COLO829 (cell line): Measurements from ENCODE around the gene NAA50.

Source experiments
- DNase-seq: peaks from one replicate; pipeline ENCODE4 v3.0.0; 2012; ENCODE audit warnings: low spot score

NAA50 gene

DNA sequence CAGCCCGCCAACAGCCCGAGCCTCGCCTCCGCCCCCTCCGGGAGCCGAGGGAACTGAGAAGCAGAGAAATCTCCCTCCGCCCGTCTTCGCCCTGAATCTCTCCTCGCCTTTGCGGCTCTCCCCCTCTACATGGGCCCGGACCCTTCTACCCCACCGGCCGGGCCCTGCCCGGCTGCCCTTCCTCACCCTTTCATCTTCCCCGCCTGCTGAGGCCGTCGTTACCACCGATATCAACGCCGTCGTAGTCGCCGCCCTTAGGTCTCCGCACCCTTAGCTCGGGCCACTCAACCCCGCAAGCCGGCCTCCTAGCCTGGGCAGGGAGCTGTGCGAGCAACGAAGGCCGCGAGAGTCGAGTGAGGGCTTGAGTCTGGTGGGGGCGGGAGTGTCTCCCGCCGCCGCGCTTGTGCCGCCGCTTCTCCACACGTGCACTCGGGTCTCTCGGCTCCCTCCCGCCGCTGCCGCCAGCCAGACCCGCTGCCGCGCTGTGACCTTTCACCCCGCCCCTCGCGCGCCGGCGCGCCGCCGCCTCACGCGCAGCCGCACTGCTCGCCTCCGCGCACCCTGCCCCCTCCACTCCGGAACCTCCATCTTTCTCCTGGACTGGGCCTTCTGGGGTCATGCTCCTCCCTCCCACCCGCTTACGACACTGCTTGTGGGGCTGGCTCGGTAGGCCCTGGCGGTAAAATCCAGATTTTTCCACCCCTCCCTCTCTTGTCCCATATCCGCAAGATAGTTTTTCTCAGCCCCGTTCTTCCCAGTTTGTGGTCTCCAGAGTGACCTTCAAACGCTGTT lies at the start of gene NAA50:
Gene NAA50, minus strand, starts transcription at position 494 of the 792 bp plus-strand sequence. Its CDS starts 300 bp downstream, at position 194.
- DNase-seq: peak; percentile 96

DNA sequence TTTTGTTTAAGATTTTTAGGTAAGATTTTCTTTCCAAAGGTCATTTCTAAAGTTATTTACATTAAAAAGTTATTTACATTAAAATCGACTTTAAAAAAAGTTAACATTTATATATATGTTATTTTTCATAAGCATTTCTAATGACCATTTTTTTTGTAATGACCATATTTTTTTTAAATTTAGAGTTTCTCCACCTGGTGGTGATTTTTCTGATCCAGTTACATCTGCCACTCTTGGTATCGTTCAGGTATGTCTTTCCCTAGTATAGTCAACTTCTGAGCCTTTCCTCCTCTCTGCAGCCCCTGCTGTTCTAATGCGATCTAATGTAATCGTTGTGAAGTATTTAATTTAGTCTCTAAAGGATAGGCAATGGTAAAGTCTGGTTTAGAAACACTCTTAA lies 49.6 kb upstream of the NAA50 start:
- DNase-seq: no peak

DNA sequence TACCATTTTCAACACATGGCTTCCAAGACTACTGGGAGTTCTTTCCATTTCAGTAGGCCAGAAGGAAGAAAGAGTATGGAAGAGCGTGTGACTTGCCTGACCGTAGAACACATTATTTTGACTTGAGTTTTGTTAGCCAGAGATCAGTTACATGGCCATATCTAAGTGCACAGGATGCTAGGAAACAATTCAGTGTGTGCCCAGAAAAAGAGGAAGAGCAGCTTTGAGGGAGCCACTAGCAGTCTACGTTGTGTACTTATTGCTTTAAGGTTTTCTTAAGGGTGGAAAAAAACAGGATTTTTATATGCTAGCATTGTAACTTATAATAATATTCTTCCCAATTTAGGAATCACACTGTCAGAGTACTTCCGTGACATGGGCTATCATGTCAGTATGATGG lies 48.5 kb upstream of the NAA50 start:
- no peak for DNase-seq

DNA sequence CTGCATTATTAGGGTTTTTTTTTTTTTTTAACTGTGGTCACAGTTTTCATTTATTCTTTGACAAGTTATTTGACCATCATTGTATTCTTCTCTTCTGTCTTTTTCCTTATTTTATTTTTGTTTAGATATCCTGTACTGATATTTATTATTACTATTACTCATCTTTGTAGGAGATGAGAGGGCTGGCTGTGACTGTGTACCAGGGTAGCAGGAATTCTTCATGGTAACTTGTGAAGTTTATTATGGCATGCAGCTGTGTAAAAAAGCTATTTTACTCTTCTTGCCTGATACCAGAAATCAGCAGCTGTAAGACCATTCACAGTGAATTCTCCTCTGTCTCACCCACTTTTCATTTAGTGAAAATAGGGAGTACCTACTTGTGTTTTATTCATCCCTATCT lies 45.3 kb upstream of the NAA50 start:
- DNase-seq: no peak

DNA sequence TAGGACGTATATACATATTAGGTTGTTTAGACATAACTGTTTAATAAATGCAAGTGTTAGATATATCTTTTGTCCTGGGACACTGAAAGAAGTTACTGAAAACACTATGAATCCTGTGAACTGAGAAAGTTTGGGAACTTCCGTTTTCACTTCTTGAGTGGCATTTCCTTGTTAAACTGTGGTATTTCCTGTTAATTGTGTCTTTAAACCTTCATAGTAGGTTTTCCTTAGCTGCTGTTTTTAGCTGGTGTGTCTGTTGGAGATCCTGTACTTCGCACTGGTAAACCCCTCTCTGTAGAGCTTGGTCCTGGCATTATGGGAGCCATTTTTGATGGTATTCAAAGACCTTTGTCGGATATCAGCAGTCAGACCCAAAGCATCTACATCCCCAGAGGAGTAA lies 37.9 kb upstream of the NAA50 start:
- peak; percentile 15 for DNase-seq

DNA sequence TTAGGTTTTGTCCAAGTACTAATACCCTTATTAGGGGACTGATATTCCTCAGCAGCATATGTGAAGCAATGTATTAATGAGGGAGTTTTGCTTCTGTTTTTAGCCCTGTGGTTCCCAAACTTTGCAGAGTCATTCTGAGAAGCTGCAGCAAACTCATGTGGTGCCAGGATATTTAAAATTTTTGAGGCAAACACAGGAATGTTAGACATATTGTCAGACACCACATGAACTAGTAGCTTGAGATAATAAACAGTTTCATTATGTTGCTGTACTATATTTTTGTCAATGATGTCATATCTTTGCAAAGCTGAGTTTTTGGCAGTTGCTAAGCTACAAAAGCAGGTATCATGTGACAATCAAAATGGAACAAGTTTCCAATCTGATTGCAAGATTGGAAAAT lies 37.4 kb upstream of the NAA50 start:
- peak; percentile 83 for DNase-seq

DNA sequence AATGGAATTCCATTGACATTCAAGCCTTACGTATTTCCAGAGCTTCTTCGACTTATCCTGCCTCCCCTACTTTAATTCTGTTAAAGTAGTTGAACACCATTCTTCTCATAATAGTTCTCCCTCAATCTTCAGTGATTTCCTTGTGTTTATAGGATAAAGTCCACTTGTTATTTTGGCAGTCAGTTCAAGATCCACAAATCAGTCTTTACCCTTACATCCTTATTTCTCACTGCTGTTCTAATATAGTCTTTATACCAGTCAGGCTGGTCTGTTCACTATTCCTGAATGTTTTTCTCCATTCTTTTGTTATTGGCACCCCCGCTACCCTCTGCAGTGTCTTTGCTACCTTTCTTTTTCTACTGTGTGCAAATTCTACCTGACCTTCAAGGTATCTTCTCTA lies 30.5 kb upstream of the NAA50 start:
- no peak for DNase-seq

DNA sequence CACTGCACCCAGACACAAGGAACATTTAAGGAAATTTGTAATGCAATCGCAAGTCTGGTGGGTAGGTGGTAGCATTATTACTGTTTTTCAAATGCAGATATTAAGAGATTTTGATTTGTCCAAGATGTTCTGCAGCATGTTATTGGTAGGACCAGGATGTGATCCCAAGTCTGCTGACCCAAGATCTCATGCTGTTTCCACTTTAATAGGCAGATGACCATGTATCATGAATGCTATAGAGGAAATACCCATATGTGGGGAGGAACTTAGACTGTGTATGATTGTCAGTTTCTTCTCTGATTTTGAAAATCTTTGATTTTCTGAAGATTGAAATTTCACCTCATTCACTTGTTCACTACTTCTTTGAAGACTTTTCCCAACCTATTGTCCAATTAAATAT lies 29.5 kb upstream of the NAA50 start:
- DNase-seq: no peak

DNA sequence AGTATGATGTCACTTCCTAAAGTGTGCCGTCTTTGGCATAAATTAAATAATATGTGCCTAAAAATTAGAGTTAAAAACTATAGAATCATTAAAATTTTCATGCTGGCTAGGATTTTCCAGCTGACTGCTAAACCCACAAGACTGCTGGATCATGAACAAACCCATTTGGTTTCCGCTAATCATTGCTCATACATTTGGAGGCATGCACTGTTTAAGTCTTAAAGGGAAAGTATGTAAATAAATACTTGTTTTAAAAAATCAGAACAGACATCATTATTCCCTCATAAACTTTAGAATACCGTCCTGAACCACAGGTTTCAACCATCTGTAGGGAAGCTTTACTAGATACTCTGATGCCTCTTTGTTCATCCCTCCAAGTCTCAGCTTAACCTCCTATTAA lies 27.3 kb upstream of the NAA50 start:
- DNase-seq: no peak

DNA sequence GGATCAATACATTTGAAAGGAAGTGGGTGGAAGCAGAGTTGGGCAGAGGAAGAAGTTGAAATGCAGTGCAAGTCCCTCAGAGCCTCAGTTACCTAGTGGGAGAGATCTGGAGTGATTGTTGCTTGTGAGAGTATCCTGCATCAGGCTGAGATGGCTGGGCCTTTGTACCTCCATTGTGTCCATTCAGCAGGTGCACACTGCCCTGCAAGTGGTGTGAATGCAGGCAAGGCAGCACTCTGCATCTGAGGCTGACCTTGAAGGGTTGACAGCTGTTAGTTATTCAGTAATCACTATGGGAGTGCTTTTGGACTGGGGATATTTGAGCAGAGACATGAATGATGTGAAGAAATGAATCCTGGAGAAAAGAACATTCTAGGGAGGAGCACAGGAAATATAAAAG lies 25.9 kb upstream of the NAA50 start:
- no peak for DNase-seq

DNA sequence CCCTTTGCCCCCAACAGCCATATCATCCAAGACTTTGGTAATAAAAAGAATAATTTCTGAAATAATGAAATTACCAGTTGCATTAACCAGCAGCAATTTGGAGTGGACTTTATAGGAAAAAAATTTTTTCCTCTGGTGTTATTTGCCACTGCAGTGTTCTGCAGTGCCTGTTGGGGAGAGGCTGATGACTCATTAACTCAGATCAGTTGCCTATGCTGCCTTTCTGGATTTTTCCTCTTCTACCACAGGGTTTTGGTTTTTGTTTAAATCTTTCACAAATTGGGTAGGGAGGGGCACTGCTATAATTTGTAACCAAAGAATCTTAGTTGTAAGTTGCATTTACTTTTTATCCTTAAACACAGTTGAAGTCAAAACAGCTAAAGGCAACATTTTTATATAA lies 23.5 kb upstream of the NAA50 start:
- DNase-seq: no peak

DNA sequence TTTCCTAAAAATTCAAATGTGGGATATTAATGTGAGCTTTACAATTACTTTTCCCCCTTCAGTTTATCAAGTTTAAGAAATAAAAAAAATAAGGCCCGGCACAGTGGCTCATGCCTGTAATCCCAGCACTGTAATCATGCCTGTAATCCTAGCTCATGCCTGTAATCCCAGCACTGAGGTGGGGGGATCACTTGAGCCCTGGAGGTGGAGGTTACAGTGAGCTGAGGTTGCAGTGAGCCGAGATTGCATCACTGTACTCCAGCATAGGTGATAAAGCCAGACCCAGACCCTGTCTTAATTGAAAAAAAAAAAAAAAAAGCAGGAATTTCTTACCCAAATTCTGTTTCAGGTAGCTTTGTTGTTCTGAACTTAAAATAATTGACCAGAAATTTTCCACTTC lies 18.6 kb upstream of the NAA50 start:
- no peak for DNase-seq

DNA sequence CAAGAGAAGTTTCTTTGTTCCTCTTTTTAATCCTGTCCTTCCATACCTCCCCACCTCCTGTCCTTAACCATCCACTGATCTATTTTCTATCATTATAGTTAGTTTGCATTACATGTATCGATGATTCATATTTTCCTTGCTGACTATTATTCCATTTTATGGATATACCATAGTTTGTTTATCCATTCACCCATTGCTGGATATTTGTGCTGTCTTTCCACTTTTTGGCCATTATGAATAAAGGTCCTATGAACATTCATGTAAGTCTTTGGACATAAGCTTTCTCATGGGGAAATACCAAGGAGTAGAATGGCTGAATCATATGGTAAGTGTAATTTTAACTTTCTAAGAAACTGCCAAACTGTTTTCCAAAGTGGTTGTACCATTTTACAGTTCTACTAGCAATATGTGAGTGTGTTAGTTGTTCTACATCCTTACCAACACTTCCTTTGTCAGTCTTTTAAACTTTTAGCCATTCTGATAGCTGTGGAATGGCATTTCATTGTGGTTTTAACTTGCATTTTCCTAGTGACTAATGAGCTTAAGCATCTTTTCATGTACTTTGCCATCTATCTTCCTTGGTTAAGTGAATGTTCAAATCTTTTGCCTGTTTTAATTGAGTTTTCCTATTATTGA lies 12.5 kb upstream of the NAA50 start:
- no peak for DNase-seq

DNA sequence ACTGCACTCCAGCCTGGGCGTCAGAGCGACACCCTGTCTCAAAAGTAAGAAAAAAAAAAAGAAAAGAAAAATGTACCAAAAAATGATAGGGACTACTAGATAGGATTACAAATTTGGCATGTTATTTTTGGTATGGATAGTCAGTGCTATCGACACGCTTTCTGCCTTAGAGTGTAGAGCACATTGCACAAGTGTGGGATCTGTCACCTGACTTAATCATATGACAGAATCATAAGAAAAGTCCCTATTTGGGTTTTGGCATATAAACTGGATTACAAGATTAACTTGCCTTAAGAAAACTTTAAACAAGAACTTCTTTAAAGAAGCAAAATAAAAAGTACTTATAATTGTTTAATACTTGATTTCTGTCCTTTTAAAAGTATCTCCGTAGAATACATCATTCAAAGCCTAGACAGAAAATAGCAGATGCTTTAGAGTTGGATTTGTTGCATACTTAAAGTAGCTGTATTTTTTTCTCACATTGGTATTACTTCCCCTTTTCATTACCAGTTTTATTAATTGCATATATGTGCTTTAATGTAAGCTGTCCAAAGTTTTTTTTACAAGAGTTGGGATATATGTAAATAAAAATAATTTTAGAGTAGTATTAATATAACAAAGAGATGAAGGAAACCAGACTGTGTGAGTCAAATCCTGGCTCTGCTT lies 8.6 kb upstream of the NAA50 start:
- DNase-seq: no peak

DNA sequence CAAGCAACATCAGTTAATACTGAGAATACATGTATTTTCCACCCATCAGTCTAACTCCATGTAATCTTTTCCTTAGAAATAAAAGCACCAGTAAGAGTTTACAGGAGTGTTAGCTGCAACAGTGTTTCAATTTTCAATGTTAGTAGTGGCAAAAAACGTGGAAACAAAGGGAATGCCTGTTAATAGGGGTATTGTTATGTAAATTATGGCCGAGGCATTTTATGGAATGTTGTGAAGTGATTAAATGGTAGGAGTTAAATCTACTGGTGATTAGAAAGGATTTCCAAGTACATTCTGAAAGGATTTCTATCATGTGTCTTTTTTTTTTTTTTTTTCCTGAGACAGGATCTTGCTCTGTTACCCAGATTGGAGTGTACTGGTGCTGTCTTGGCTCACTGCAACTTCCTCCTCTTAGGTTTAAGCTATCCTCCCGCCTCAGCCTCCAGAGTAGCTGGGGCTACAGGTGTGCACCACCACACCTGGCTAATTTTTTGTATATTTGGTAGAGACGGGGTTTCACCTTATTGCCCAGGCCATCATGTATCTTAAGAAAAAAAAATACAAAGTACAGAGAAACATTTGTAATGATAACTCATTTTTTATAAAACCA lies 7.4 kb upstream of the NAA50 start:
- no peak for DNase-seq

DNA sequence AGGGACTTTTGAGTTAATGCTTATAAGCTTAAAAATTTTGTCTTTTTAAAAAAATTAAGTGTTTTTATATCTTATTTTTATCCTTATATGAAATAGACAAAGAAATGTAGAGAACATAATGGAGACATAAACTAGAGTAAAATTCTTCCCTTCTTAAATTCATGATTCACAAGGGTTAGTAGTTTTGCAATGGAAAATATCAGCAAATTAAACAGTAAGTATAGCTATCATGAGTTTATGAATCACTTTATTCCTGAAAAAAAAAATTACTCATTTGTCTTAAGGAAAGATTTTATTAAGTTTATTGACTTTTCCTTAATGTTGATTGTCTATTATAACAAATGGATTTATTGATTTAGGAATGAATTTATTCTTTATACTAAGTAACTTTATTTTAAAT lies 5.1 kb upstream of the NAA50 start:
- no peak for DNase-seq

DNA sequence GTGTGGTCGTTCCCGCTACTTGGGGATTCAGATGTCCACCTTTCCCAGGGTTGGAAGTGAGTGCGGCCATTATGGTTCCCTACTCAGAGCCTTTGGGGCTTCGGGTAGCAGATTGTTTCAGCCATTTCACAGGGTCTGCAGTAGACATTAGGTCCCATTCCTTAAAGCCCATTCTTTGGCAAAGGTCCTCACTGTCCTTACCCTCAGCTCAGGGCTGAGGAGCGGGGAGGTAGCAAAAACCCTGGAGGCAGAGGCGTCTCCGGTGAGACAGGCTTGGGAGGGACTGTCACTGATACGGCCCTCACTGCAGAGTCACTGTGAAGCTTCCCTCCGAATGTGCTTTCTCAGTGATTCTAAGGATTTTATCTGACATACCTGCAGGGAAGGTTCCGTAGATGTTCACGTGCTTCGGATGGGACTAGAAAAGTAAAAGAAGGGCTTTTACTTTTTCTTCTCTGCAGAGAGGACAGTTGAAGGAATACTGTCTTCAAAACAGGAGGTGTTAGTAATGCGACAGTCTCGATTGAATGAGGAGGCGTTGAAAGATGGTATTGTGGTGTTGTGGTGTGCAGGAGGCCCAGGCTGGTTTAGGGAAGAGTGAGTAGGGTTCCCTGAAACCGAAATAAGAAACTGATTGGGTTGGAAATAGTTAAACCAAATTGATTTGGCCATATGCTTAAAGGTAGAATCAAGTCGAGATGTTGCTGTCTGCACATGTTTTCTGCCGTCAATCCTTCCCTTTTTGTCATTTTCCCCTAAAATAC lies 1.4 kb upstream of the NAA50 start:
- peak; percentile 48 for DNase-seq

DNA sequence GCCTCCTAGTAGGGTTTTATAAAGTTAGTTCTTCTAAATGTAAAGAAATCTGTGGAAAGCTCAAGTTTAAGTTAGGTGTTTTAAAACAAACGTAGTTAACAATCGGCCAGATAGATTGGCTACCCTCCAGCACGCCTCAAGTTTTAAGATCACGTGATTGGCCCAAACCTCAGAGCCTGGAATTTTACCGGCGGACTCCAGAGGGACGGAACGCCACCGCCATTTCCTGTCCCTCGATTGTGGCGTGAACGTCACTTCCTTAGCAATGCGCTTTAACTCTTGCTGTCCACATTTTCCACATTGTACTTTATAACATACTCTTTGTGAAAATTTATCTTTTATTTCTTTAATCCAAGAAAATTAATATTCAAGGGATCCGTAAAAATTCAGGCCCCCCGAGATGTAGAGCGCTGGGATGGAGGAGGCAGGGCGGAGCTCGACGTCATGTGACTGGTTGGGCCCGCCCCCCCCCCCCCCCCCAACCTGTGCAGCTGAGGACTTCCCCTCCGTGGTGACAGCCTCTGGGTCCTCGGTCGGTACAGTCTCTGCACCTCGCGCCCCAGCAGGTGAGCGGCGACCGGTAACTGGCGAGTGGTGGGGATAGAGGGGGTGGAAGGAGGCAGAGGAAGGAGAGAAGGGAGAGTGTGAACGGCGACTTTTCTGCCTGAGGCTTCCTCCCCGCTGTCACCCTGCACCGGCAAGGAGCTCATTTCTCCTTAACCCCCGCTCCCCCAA lies 666 bp upstream of the NAA50 start, which contains the start of gene ATP6V1A:
Gene ATP6V1A, plus strand, starts transcription at position 488 of the 735 bp plus-strand sequence. CDS start 31,719 bp downstream, outside the sequence.
- DNase-seq: peak; percentile 94

DNA sequence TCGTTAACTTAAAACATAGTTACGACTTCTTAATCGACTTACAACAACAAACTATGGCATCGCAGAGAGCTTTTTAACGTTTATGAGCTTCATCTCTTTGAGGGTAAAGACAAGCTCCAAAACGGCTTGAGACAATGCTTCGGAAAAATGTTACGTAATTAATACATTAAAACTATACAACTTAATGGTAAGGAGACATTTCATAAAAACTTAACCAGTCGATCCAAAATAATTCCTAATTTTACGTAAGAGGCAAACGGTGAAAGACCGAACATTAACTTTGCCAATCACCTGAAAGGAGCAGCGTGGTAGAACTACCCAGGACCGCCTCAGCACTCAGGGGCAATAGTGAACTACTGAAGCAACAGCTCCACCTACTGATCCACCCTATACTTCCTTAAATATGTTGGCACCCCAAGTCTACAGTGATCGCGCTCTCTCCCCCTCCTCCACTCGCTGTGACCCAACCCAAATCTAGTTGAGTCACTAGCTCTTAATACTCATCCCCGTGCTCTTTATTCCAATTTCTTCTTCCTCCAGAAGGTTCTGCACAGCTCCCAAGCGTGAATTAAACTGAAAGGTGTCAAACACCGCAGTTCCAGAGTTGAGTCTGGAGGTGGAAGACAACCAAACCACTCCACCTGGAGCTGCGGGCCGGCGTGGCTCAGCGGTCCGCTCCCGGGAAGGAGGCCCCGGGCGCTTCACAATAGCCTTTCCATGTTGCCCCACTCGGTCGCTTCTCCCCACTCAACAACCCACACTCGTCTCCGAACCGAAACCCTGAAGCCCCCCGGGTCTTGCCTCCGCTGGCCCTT lies 901 bp downstream of the NAA50 start:
- DNase-seq: peak; percentile 90

DNA sequence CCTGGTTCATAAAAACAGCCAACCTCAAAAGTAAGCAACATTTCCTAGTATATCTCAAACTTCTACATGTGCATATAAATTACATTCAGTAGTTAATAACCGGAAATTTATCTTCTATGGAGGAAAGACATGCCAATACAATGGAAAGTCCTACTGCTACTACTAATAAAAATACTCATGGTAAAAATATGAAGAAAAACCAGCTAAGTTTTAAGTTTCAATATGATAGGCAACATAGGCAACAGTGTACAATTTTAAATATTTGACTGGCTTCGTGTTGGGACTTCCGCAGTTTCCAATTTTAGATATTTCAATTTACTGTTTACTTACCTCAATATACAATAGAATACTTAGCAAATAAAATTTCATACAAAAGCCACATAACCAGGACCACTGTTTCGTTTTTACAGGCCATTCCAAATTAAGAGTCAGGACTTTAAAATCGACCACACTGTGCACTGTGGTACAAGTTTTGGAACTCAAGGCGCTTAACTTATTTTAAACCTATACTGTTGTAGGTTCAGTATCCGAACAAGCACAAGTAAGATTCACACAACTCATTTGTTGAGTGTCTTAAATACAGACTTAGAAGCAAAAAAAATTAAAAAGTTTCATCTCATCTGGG lies 2.9 kb downstream of the NAA50 start:
- DNase-seq: no peak
